HEK293 (cell line): ENCODE measurements around the gene KIT.

Source experiments
- CTCF ChIA-PET: fragments of 350-600 bp; formaldehyde crosslinking; extraction: SDS; loops from one replicate; lab custom pipeline; 2021; ENCODE audit warnings: antibody characterized with exemption; lab: Yijun Ruan, JAX
- POLR2A ChIA-PET: fragments of 300-600 bp; formaldehyde crosslinking; extraction: SDS; loops from one replicate; lab custom pipeline; 2020; ENCODE audit warnings: antibody characterized with exemption, inconsistent platforms; lab: Yijun Ruan, JAX
- H3K27ac ChIP-seq: fragments of 200-500 bp; sonication (Bioruptor generic); 2 replicates; pipeline ENCODE4 v1.5.1; 2014; ENCODE audit warnings: low read depth, low read length, control low read depth, inconsistent platforms; ENCODE audit errors: extremely low read depth
- H3K36me3 ChIP-seq, 2 experiments: fragments of 200-500 bp in 1 of 2; sonication (Bioruptor generic) in 1 of 2; 1 replicate in 1 of 2; 2 replicates in 1 of 2; pipeline ENCODE4 v1.5.1; 2014 to 2017; ENCODE audit warnings: inconsistent platforms in 2 of 2, low read length in 2 of 2; ENCODE audit not compliant: control insufficient read depth in 2 of 2, insufficient read depth in 1 of 2
- H3K4me1 ChIP-seq: fragments of 200-500 bp; sonication (Bioruptor generic); 2 replicates; pipeline ENCODE4 v1.5.1; 2014; ENCODE audit warnings: mild to moderate bottlenecking, low read length, inconsistent platforms; ENCODE audit not compliant: control insufficient read depth, insufficient read depth
- H3K4me3 ChIP-seq: 2 replicates; pipeline ENCODE4 v1.5.1; 2011; ENCODE audit warnings: low read depth, mild to moderate bottlenecking, control low read depth, low read length, moderate library complexity
- H3K9me3 ChIP-seq: fragments of 200-500 bp; sonication (Bioruptor generic); 2 replicates; pipeline ENCODE4 v1.5.1; 2014; ENCODE audit warnings: low read depth, low read length, inconsistent platforms; ENCODE audit not compliant: control insufficient read depth, insufficient read depth
- KLF9 ChIP-seq: fragments of 450-650 bp; formaldehyde crosslinking; IDR thresholded peaks from 2 replicates; pipeline ENCODE4 v1.5.1; 2016; ENCODE audit warnings: missing biosample characterization, missing genetic modification characterization, low read depth
- SP2 ChIP-seq: fragments of 450-650 bp; formaldehyde crosslinking; IDR thresholded peaks from 2 replicates; pipeline ENCODE4 v1.5.1; 2016; ENCODE audit warnings: missing biosample characterization, missing genetic modification characterization
- ZBTB1 ChIP-seq: fragments of 450-650 bp; formaldehyde crosslinking; IDR thresholded peaks from 2 replicates; pipeline ENCODE4 v1.5.1; 2016; ENCODE audit warnings: missing biosample characterization, missing genetic modification characterization
- ZNF10 ChIP-seq: fragments of 450-650 bp; formaldehyde crosslinking; IDR thresholded peaks from 2 replicates; pipeline ENCODE4 v1.5.1; 2017; ENCODE audit warnings: missing biosample characterization, missing genetic modification characterization
- ZNF121 ChIP-seq: fragments of 450-650 bp; formaldehyde crosslinking; IDR thresholded peaks from 2 replicates; pipeline ENCODE4 v1.5.1; 2016; ENCODE audit warnings: missing biosample characterization, missing genetic modification characterization
- ZNF169 ChIP-seq: fragments of 450-650 bp; formaldehyde crosslinking; IDR thresholded peaks from 2 replicates; pipeline ENCODE4 v1.5.1; 2016; ENCODE audit warnings: missing biosample characterization, missing genetic modification characterization
- ZNF2 ChIP-seq: fragments of 450-650 bp; formaldehyde crosslinking; IDR thresholded peaks from 2 replicates; pipeline ENCODE4 v1.5.1; 2016; ENCODE audit warnings: missing biosample characterization, missing genetic modification characterization
- ZNF214 ChIP-seq: fragments of 450-650 bp; formaldehyde crosslinking; IDR thresholded peaks from 2 replicates; pipeline ENCODE4 v1.5.1; 2017; ENCODE audit warnings: missing biosample characterization, mild to moderate bottlenecking, missing genetic modification characterization, borderline replicate concordance
- ZNF274 ChIP-seq, 2 experiments: fragments of 200-500 bp in 1 of 2; fragments of 450-650 bp in 1 of 2; sonication (Bioruptor generic) in 1 of 2; formaldehyde crosslinking in 1 of 2; IDR thresholded peaks; 2 replicates each; pipeline versions ENCODE4 v1.5.1 to v1.6.1; 2014 to 2016; ENCODE audit warnings: borderline replicate concordance in 1 of 2, inconsistent platforms in 1 of 2, low read length in 1 of 2, missing biosample characterization in 1 of 2, missing genetic modification characterization in 1 of 2
- ZNF324 ChIP-seq: fragments of 450-650 bp; formaldehyde crosslinking; IDR thresholded peaks from 2 replicates; pipeline ENCODE4 v1.5.1; 2016; ENCODE audit warnings: missing biosample characterization, missing genetic modification characterization
- ZNF426 ChIP-seq: fragments of 450-650 bp; formaldehyde crosslinking; IDR thresholded peaks from 2 replicates; pipeline ENCODE4 v1.5.1; 2017; ENCODE audit warnings: missing biosample characterization, missing genetic modification characterization, mild to moderate bottlenecking, inconsistent platforms, moderate library complexity
- ZNF473 ChIP-seq: fragments of 450-650 bp; formaldehyde crosslinking; IDR thresholded peaks from 2 replicates; pipeline ENCODE4 v1.5.1; 2017; ENCODE audit warnings: missing biosample characterization, missing genetic modification characterization
- ZNF585B ChIP-seq: fragments of 450-650 bp; formaldehyde crosslinking; IDR thresholded peaks from 2 replicates; pipeline ENCODE4 v1.5.1; 2016; ENCODE audit warnings: missing biosample characterization, missing genetic modification characterization
- ZNF626 ChIP-seq: fragments of 450-650 bp; sonication (Bioruptor Pico); formaldehyde crosslinking; IDR thresholded peaks from 2 replicates; pipeline ENCODE4 v1.5.1; 2018; ENCODE audit warnings: missing biosample characterization, missing genetic modification characterization, inconsistent platforms
- ZNF768 ChIP-seq: fragments of 450-650 bp; formaldehyde crosslinking; IDR thresholded peaks from 2 replicates; pipeline ENCODE4 v1.5.1; 2018; ENCODE audit warnings: missing biosample characterization, mild to moderate bottlenecking, missing genetic modification characterization
- ZSCAN16 ChIP-seq: fragments of 450-650 bp; formaldehyde crosslinking; IDR thresholded peaks from 2 replicates; pipeline ENCODE4 v1.5.1; 2016; ENCODE audit warnings: missing biosample characterization, missing genetic modification characterization
- TF ChIP-seq, protein P1 (sequence below): fragments of 450-650 bp; formaldehyde crosslinking; IDR thresholded peaks from 2 replicates; pipeline ENCODE4 v1.5.1; 2016; ENCODE audit warnings: missing biosample characterization, missing genetic modification characterization
- TF ChIP-seq, protein P2 (sequence below): fragments of 450-650 bp; formaldehyde crosslinking; IDR thresholded peaks from 2 replicates; pipeline ENCODE4 v1.5.1; 2017; ENCODE audit warnings: missing biosample characterization, missing genetic modification characterization
- TF ChIP-seq, protein P3 (sequence below): fragments of 450-650 bp; formaldehyde crosslinking; IDR thresholded peaks from 2 replicates; pipeline ENCODE4 v1.5.1; 2016; ENCODE audit warnings: missing biosample characterization, missing genetic modification characterization
- TF ChIP-seq, protein P4 (sequence below): fragments of 450-650 bp; formaldehyde crosslinking; IDR thresholded peaks from 2 replicates; pipeline ENCODE4 v1.5.1; 2016; ENCODE audit warnings: missing biosample characterization, missing genetic modification characterization

KIT gene

DNA sequence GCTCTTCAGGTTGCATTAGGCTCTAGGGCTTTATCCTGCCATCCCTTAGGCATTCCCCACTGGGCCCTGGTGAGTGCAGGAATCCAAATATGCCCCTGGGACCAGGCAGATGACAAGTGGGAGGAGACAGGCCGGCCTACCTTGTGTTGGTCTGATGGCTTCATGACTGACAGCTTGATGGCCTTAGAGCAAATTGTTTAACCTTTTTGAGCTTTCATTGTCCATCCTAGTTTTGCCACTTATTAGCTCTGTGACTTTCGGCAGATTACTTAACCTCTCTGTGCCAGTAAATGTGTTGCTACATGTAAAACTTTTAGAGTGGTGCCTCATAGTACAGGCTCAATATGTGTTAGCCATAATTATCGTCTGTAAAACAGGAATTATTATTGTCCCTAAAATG, 4.4 kb downstream of the KIT start:
- ChIA-PET CTCF (interaction anchor here (0.6 to 1.0 kb wide), 2 partner anchors 9 to 16 kb away, joined by 3 read pairs; no protein-coding TSS in a partner anchor), POLR2A (no interaction called here)
- Histone ChIP-seq H3K9me3 (no peaks in the 10 kb centered on the region), H3K4me1 (peaks cover 5% of the 10 kb centered on the region; the same call in 1 of the 2 replicates), H3K36me3 (no peaks in the 10 kb centered on the region), H3K4me3 (no peak overlapping the region), H3K27ac (no peak overlapping the region)
- TF ChIP-seq ZNF768 (tag by site-specific recombination) = 0 out of 2 replicates have a peak, but pooled peaks have one; percentile 36
- TF ChIP-seq ZNF473 (tag by site-specific recombination) = no peak

DNA sequence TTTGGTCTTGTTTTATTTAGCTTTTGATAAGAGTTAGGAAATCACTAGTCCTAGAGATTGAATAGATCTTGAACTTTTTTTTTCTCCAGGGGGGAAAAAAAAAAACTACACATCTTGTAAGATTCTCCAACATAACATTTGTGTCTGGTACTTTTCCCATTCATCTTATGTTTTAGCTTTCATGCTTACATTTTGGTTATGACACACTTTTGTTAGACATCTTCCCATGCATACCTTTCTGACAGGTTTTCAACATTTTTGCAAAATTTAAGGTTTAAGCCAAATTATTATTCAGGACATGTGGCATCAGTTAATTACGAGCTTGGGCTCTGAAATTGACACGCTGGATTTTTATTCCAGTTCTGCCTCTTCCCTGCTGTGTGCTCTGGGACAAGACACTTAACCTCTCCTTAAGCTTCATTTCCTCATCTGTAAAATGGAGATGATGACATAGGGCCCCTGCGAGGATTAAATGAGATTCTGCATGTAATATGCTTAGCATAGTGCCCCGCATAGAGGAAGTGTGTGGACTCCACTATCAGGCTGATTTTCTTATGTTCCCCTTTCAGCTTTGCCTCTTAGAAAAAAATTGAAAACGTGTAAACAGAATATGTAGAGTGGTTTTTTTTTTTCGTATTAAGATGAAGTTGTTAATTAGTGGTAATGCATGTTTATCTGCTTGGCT, 5.3 kb downstream of the KIT start:
- H3K4me1 ChIP-seq = peaks cover 5% of the 10 kb centered on the region; the same call in 1 of the 2 replicates
- CTCF ChIA-PET = no interaction called here
- POLR2A ChIA-PET = interaction anchor here (0.7 kb wide), 1 partner anchor 78 kb away, joined by 5 read pairs; no protein-coding TSS in a partner anchor
- no peak overlapping the region for H3K27ac ChIP-seq
- H3K36me3 ChIP-seq = no peaks in the 10 kb centered on the region
- no peak overlapping the region for H3K4me3 ChIP-seq
- H3K9me3 ChIP-seq = no peaks in the 10 kb centered on the region
- TF ChIP-seq ZNF10 (tag by site-specific recombination) (no peak), SP2 (no peak), ZNF626 (tag by site-specific recombination) (no peak), ZNF585B (tag by site-specific recombination) (no peak), KLF9 (no peak), ZNF274 (IDR thresholded peaks at IDR 0.05; ENCODE audit: low read length) (no peak), ZNF274 (tag by site-specific recombination; IDR thresholded peaks at IDR 0.05; ENCODE audit: borderline replicate concordance) (no peak), ZNF121 (tag by site-specific recombination) (no peak), ZNF426 (tag by site-specific recombination) (no peak), ZBTB1 (no peak), ZNF2 (tag by site-specific recombination) (no peak), ZNF169 (tag by site-specific recombination) (no peak), ZNF324 (tag by site-specific recombination) (no peak), ZSCAN16 (tag by site-specific recombination) (no peak), ZNF214 (tag by site-specific recombination) (no peak)
- TF ChIP-seq, protein P1, sequence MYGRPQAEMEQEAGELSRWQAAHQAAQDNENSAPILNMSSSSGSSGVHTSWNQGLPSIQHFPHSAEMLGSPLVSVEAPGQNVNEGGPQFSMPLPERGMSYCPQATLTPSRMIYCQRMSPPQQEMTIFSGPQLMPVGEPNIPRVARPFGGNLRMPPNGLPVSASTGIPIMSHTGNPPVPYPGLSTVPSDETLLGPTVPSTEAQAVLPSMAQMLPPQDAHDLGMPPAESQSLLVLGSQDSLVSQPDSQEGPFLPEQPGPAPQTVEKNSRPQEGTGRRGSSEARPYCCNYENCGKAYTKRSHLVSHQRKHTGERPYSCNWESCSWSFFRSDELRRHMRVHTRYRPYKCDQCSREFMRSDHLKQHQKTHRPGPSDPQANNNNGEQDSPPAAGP (tag by site-specific recombination) = no peak
- TF ChIP-seq, protein P2, sequence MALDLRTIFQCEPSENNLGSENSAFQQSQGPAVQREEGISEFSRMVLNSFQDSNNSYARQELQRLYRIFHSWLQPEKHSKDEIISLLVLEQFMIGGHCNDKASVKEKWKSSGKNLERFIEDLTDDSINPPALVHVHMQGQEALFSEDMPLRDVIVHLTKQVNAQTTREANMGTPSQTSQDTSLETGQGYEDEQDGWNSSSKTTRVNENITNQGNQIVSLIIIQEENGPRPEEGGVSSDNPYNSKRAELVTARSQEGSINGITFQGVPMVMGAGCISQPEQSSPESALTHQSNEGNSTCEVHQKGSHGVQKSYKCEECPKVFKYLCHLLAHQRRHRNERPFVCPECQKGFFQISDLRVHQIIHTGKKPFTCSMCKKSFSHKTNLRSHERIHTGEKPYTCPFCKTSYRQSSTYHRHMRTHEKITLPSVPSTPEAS = no peak
- TF ChIP-seq, protein P3, sequence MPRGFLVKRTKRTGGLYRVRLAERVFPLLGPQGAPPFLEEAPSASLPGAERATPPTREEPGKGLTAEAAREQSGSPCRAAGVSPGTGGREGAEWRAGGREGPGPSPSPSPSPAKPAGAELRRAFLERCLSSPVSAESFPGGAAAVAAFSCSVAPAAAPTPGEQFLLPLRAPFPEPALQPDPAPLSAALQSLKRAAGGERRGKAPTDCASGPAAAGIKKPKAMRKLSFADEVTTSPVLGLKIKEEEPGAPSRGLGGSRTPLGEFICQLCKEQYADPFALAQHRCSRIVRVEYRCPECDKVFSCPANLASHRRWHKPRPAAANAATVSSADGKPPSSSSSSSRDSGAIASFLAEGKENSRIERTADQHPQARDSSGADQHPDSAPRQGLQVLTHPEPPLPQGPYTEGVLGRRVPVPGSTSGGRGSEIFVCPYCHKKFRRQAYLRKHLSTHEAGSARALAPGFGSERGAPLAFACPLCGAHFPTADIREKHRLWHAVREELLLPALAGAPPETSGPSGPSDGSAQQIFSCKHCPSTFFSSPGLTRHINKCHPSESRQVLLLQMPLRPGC (tag by site-specific recombination) = no peak
- TF ChIP-seq, protein P4, sequence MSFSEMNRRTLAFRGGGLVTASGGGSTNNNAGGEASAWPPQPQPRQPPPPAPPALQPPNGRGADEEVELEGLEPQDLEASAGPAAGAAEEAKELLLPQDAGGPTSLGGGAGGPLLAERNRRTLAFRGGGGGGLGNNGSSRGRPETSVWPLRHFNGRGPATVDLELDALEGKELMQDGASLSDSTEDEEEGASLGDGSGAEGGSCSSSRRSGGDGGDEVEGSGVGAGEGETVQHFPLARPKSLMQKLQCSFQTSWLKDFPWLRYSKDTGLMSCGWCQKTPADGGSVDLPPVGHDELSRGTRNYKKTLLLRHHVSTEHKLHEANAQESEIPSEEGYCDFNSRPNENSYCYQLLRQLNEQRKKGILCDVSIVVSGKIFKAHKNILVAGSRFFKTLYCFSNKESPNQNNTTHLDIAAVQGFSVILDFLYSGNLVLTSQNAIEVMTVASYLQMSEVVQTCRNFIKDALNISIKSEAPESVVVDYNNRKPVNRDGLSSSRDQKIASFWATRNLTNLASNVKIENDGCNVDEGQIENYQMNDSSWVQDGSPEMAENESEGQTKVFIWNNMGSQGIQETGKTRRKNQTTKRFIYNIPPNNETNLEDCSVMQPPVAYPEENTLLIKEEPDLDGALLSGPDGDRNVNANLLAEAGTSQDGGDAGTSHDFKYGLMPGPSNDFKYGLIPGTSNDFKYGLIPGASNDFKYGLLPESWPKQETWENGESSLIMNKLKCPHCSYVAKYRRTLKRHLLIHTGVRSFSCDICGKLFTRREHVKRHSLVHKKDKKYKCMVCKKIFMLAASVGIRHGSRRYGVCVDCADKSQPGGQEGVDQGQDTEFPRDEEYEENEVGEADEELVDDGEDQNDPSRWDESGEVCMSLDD (tag by site-specific recombination) = no peak
